Calu3 (cell line): ENCODE results near the gene ACACB. TPM values are rescaled to one million over a fixed set of nuclear protein-coding genes. Genes with fewer than 3 reads are reported as not detected.

Source experiments
- BruUV-seq: library from RNA; stranded (reverse); fragments of 400-500 nt; replicated peaks from 2 replicates; lab custom pipeline; 2021; lab: Mats Ljungman, UMichigan
- CTCF ChIA-PET: fragments of 300-600 bp; sonication (Branson Sonifier 250); formaldehyde crosslinking; loops from one replicate; lab custom pipeline; 2022; ENCODE audit warnings: antibody characterized with exemption; lab: Charles Lee
- DNase-seq: peaks from one replicate; pipeline ENCODE4 v3.0.0; 2022
- H3K27ac Mint-ChIP-seq: one replicate; pipeline ENCODE4 v1.8.0; 2022; ENCODE audit warnings: mixed read lengths; ENCODE audit not compliant: unreplicated experiment
- H3K27me3 Mint-ChIP-seq: one replicate; pipeline ENCODE4 v1.8.0; 2022; ENCODE audit warnings: mixed read lengths; ENCODE audit not compliant: unreplicated experiment
- H3K36me3 Mint-ChIP-seq: one replicate; pipeline ENCODE4 v1.8.0; 2022; ENCODE audit warnings: mild to moderate bottlenecking, moderate library complexity, mixed read lengths; ENCODE audit not compliant: insufficient read depth, unreplicated experiment
- H3K4me1 Mint-ChIP-seq: one replicate; pipeline ENCODE4 v1.8.0; 2022; ENCODE audit warnings: mild to moderate bottlenecking, low read depth, mixed read lengths; ENCODE audit not compliant: unreplicated experiment
- H3K4me3 Mint-ChIP-seq: one replicate; pipeline ENCODE4 v1.8.0; 2022; ENCODE audit warnings: mild to moderate bottlenecking, low read depth, moderate library complexity, mixed read lengths; ENCODE audit not compliant: unreplicated experiment
- H3K9me3 Mint-ChIP-seq: one replicate; pipeline ENCODE4 v1.8.0; 2022; ENCODE audit warnings: low read depth, mixed read lengths; ENCODE audit not compliant: unreplicated experiment
- intact Hi-C: fragments of 100-400 bp; cut with micrococcal nuclease; formaldehyde crosslinking; loops from one replicate; pipeline ENCODE4 v1.10.0; 2022; ENCODE audit not compliant: unreplicated experiment
- total RNA-seq: library from RNA; stranded (reverse); gene quantifications from 2 replicates; pipeline ENCODE4 v1.2.3, GENCODE V29; 2022
- TF ChIP-seq, protein P1 (sequence below): fragments of 200-600 bp; IDR thresholded peaks from one replicate; pipeline ENCODE4 v1.8.0; 2022; ENCODE audit warnings: antibody characterized with exemption; ENCODE audit not compliant: unreplicated experiment

Gene ACACB
- total RNA-seq, 1 experiment from 2014 or later: 6.2 TPM

DNA sequence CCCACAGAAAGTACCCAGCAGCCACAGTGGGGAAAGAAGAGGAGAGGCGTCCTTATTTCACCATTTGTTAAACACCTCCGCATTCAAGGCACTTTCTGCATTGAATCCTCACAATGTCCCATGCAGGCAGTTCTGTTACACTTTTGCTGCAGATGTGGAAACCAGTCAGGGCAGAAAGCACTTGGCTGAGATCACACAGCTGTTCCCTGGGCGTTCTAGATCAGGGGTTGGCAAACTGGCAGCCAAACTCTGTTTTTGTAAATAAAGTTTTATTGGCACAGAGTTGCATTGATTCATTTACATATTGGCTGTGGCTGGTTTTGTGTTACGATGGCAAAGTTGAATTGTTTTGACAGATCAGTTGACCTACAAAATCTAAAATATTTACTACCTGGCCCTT, 172.6 kb downstream of the ACACB start:
- H3K36me3 Mint-ChIP-seq: peaks cover 3% of the 10 kb centered on the region
- TF ChIP-seq, protein P1, sequence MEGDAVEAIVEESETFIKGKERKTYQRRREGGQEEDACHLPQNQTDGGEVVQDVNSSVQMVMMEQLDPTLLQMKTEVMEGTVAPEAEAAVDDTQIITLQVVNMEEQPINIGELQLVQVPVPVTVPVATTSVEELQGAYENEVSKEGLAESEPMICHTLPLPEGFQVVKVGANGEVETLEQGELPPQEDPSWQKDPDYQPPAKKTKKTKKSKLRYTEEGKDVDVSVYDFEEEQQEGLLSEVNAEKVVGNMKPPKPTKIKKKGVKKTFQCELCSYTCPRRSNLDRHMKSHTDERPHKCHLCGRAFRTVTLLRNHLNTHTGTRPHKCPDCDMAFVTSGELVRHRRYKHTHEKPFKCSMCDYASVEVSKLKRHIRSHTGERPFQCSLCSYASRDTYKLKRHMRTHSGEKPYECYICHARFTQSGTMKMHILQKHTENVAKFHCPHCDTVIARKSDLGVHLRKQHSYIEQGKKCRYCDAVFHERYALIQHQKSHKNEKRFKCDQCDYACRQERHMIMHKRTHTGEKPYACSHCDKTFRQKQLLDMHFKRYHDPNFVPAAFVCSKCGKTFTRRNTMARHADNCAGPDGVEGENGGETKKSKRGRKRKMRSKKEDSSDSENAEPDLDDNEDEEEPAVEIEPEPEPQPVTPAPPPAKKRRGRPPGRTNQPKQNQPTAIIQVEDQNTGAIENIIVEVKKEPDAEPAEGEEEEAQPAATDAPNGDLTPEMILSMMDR: no peak
- H3K27me3 Mint-ChIP-seq: peaks cover 87% of the 10 kb centered on the region
- CTCF ChIA-PET: no interaction called here
- no peak overlapping the region for H3K27ac Mint-ChIP-seq
- no peak for DNase-seq
- intact Hi-C loops: no loop called here
- H3K9me3 Mint-ChIP-seq: peaks cover 3% of the 10 kb centered on the region
- H3K4me1 Mint-ChIP-seq: no peaks in the 10 kb centered on the region
- H3K4me3 Mint-ChIP-seq: no peak overlapping the region
- no TSS peak for BruUV-seq

DNA sequence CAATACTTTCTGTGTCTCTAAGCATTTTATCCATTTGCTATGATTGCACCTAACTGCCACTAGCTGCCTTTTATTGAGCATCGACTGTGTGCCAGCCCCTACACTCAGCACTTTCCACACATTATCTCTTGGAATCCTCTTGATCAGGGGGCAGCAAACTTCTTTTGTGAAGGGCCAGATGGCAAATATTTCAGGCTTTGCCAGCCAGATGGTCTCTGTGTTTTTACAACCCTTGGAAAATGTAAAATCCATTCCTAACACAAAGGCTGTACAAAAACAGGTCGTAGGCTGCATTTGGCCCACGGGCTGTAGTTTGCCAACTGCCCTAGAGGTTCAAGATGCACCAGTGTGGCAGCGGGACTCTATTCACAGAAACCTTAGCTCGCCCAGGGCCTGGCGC, 173.2 kb downstream of the ACACB start:
- Mint-ChIP-seq H3K27ac (no peak overlapping the region), H3K4me1 (no peaks in the 10 kb centered on the region), H3K9me3 (peaks cover 3% of the 10 kb centered on the region), H3K27me3 (peaks cover 87% of the 10 kb centered on the region), H3K4me3 (no peak overlapping the region), H3K36me3 (peaks cover 3% of the 10 kb centered on the region)
- TF ChIP-seq, protein P1: no peak
- intact Hi-C loops: no loop called here
- CTCF ChIA-PET: no interaction called here
- no peak for DNase-seq
- no TSS peak for BruUV-seq

DNA sequence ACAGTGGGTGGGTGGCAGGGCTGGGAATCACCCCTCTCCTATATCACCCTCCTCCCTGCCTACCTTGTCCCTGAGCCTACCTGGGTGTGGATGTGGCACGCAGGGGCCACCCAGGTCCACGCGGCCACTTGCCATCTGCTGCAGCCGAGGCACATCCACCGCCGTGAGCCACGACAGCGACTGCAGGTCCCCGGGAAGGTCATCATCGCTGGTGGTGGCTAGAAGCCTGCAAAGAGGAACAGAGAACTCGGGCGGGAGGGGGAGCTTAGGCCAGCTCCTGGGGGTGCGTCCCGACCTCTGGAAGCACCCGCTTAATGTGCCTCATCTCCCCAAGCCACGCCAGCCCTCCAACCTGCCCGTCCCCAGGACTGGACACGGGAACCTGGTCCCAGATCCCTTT, 173.7 kb downstream of the ACACB start:
- TF ChIP-seq, protein P1: no peak
- Mint-ChIP-seq H3K27me3 (peaks cover 87% of the 10 kb centered on the region), H3K4me3 (no peak overlapping the region), H3K4me1 (no peaks in the 10 kb centered on the region), H3K36me3 (peaks cover 3% of the 10 kb centered on the region), H3K9me3 (peaks cover 3% of the 10 kb centered on the region), H3K27ac (no peak overlapping the region)
- no peak for DNase-seq
- no TSS peak for BruUV-seq
- CTCF ChIA-PET: no interaction called here
- intact Hi-C loops: no loop called here

DNA sequence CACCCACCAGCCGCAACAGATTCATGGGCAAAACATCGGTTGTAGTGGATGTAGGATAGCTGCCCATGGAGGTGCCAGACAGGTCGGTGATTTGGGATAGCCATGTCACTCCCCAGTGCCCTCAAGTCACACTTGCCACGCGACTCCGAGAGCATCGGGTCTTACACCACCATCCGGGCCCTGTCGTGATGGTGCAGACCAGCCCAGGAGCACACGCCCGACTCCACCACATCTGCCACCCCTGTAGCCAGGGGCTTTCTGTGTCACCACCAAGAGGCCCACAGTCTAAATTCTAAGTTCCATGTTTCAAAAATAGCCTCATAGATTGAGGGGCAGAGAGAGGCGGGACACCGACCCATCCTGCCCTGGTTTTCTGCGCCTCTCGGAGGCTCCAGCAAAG, 174.7 kb downstream of the ACACB start:
- Mint-ChIP-seq H3K36me3 (no peaks in the 10 kb centered on the region), H3K4me1 (no peaks in the 10 kb centered on the region), H3K4me3 (no peak overlapping the region), H3K9me3 (no peaks in the 10 kb centered on the region), H3K27ac (no peak overlapping the region), H3K27me3 (peaks cover 89% of the 10 kb centered on the region)
- CTCF ChIA-PET: no interaction called here
- DNase-seq: no peak
- TF ChIP-seq, protein P1: no peak
- BruUV-seq: no TSS peak
- intact Hi-C loops: no loop called here
